Endothelial cell of umbilical vein (primary cell): Measurements from ENCODE around the gene GNB5. TPM values are rescaled to one million over a fixed set of nuclear protein-coding genes. Genes with fewer than 3 reads are reported as not detected.

ENCODE experiments used
- BruUV-seq: library from RNA; stranded (reverse); fragments of 400-500 nt; replicated peaks from 2 replicates; lab custom pipeline; 2021; lab: Mats Ljungman, UMichigan
- CTCF ChIA-PET: fragments of 300-600, 350-600 bp; sonication (Branson Sonifier 250); formaldehyde crosslinking; loops from one replicate; lab custom pipeline; 2021; ENCODE audit warnings: antibody characterized with exemption, inconsistent platforms; lab: Charles Lee
- POLR2A ChIA-PET: fragments of 300-600, 350-600 bp; sonication (Branson Sonifier 250); formaldehyde crosslinking; loops from one replicate; lab custom pipeline; 2021; ENCODE audit warnings: antibody characterized with exemption, inconsistent platforms; lab: Charles Lee
- DNase-seq: peaks from one replicate; pipeline ENCODE4 v3.0.0-alpha.2; 2011; ENCODE audit warnings: low read depth, low spot score
- FAIRE-seq: peaks from 2 replicates; lab custom pipeline; 2011; peaks lifted over from hg19 to GRCh38; lab: Jason Lieb, UNC
- H2AFZ ChIP-seq: 2 replicates; pipeline ENCODE4 v1.6.0; 2012; ENCODE audit warnings: low read depth, low read length, control low read depth, inconsistent platforms
- H3K27ac ChIP-seq: 2 replicates; pipeline ENCODE4 v1.5.1; 2011; ENCODE audit warnings: low read depth, mild to moderate bottlenecking, control low read depth, low read length, moderate library complexity; ENCODE audit not compliant: insufficient read depth
- H3K27me3 ChIP-seq, 2 experiments: 2 replicates each; pipeline versions ENCODE4 v1.6.0 to v1.6.1; 2011; ENCODE audit warnings: low read length in 2 of 2, mixed read lengths in 1 of 2; ENCODE audit not compliant: control insufficient read depth in 2 of 2, insufficient read depth in 2 of 2
- H3K36me3 ChIP-seq, 2 experiments: 2 replicates in 1 of 2; 3 replicates in 1 of 2; pipeline ENCODE4 v1.5.1; 2011; ENCODE audit warnings: low read length in 2 of 2, mild to moderate bottlenecking in 1 of 2, moderate library complexity in 1 of 2; ENCODE audit not compliant: control insufficient read depth in 2 of 2, insufficient read depth in 2 of 2; ENCODE audit errors: extremely low read depth in 1 of 2
- H3K4me1 ChIP-seq: 3 replicates; pipeline ENCODE4 v1.5.1; 2011; ENCODE audit warnings: mild to moderate bottlenecking, low read length; ENCODE audit not compliant: control insufficient read depth, insufficient read depth; ENCODE audit errors: extremely low read depth
- H3K4me2 ChIP-seq: 2 replicates; pipeline ENCODE4 v1.6.1; 2011; ENCODE audit warnings: low read length, control low read depth, mixed read lengths; ENCODE audit not compliant: insufficient read depth
- H3K4me3 ChIP-seq, 3 experiments: fragments of 200-600 bp in 1 of 3; sonication (generic), shearing (Covaris generic) in 1 of 3; replicated peaks in 1 of 3; 2 replicates each; pipeline ENCODE4 v1.5.1; 2011 to 2016; ENCODE audit warnings: control low read depth in 3 of 3, low read length in 3 of 3, mild to moderate bottlenecking in 2 of 3, inconsistent platforms in 1 of 3, low read depth in 1 of 3, moderate library complexity in 1 of 3; ENCODE audit not compliant: insufficient read depth in 1 of 3
- H3K79me2 ChIP-seq: 2 replicates; pipeline ENCODE4 v1.6.0; 2012; ENCODE audit warnings: low read length, inconsistent platforms; ENCODE audit not compliant: control insufficient read depth, insufficient read depth
- H3K9ac ChIP-seq: replicated peaks from 2 replicates; pipeline ENCODE3; 2011; ENCODE audit warnings: low read length, control low read depth; ENCODE audit not compliant: insufficient read depth; ENCODE audit errors: extremely low read depth
- H3K9me1 ChIP-seq: replicated peaks from 3 replicates; pipeline ENCODE4 v1.6.0; 2011; ENCODE audit warnings: mild to moderate bottlenecking, low read length; ENCODE audit not compliant: control insufficient read depth, insufficient read depth; ENCODE audit errors: extremely low read depth
- H3K9me3 ChIP-seq: replicated peaks from 2 replicates; pipeline ENCODE4 v1.5.1; 2012; ENCODE audit warnings: low read length, inconsistent platforms; ENCODE audit not compliant: control insufficient read depth, insufficient read depth
- H4K20me1 ChIP-seq: replicated peaks from 2 replicates; pipeline ENCODE3; 2011; ENCODE audit warnings: mild to moderate bottlenecking, low read length; ENCODE audit not compliant: control insufficient read depth, insufficient read depth; ENCODE audit errors: extremely low read depth
- EZH2 ChIP-seq: IDR thresholded peaks from 2 replicates; pipeline ENCODE4 v1.6.1; 2012; ENCODE audit warnings: borderline replicate concordance, low read depth, mild to moderate bottlenecking, moderate library complexity, low read length, inconsistent platforms; ENCODE audit not compliant: severe bottlenecking
- FOS ChIP-seq: IDR thresholded peaks from 2 replicates; pipeline ENCODE4 v1.6.1; 2011; ENCODE audit warnings: mild to moderate bottlenecking, low read length, moderate library complexity, borderline replicate concordance; ENCODE audit not compliant: insufficient read depth
- GATA2 ChIP-seq: IDR thresholded peaks from 2 replicates; pipeline ENCODE4 v1.7.0; 2011; ENCODE audit warnings: low read depth, mild to moderate bottlenecking, moderate library complexity, mixed read lengths, low read length; ENCODE audit not compliant: insufficient read length, insufficient read depth
- JUN ChIP-seq: IDR thresholded peaks from 2 replicates; pipeline ENCODE4 v1.6.1; 2011; ENCODE audit warnings: borderline replicate concordance, low read depth; ENCODE audit not compliant: insufficient read length, insufficient read depth
- MYC ChIP-seq: IDR thresholded peaks from one replicate; pipeline ENCODE4 v1.6.1; 2011; ENCODE audit warnings: mild to moderate bottlenecking, low read depth, low read length
- POLR2A ChIP-seq: IDR thresholded peaks from 2 replicates; pipeline ENCODE4 v1.6.1; 2012; ENCODE audit warnings: low read depth, mild to moderate bottlenecking, control low read depth, low read length
- POLR2AphosphoS5 ChIP-seq: IDR thresholded peaks from 2 replicates; pipeline ENCODE4 v1.6.1; 2012; ENCODE audit warnings: low read depth, mild to moderate bottlenecking, control low read depth, low read length, moderate library complexity; ENCODE audit not compliant: insufficient read depth
- dilution Hi-C: fragments of 300-500 bp; cut with MboI; formaldehyde crosslinking; loops from one replicate; pipeline ENCODE4 v1.15.0; 2019; ENCODE audit warnings: low sequenced_read_pairs; ENCODE audit not compliant: extremely low pct_ligation_motif_present
- intact Hi-C: fragments of 100-400 bp; cut with micrococcal nuclease; formaldehyde crosslinking; loops from one replicate; pipeline ENCODE4 v1.10.0; 2022
- polyA plus RNA-seq, 4 experiments: library from polyadenylated mRNA; depleted of rRNA in 3 of 4; stranded (reverse) in 3 of 4; unstranded in 1 of 4; fragments of >200 nt; gene quantifications; 2 replicates each; pipeline versions ENCODE4 v1.2.1 to v1.2.3, GENCODE V29; 2011 to 2012; ENCODE audit warnings: missing spikeins in 1 of 4
- total RNA-seq: library from RNA; stranded (reverse); gene quantifications from 2 replicates; pipeline ENCODE4 v1.2.3, GENCODE V29; 2021
- TF ChIP-seq, protein P1 (sequence below): IDR thresholded peaks from 2 replicates; pipeline ENCODE4 v1.6.1; 2011; ENCODE audit not compliant: insufficient read depth, insufficient read length
- TF ChIP-seq, protein P2 (sequence below), 2 donors: IDR thresholded peaks; 1 replicate in 1 of 2; 2 replicates in 1 of 2; pipeline ENCODE4 v1.5.1; 2011; ENCODE audit warnings: low read length in 2 of 2, mild to moderate bottlenecking in 2 of 2, moderate library complexity in 2 of 2, control low read depth in 1 of 2, inconsistent platforms in 1 of 2, low read depth in 1 of 2; ENCODE audit not compliant: insufficient read depth in 1 of 2; ENCODE audit errors: extremely low read depth in 1 of 2

GNB5 gene
- total and polyA plus RNA-seq, 2 donors (not counting 3 experiments of a cell fraction or from before 2014, with no cell fraction given) = 15.6 to 16.8 TPM

DNA sequence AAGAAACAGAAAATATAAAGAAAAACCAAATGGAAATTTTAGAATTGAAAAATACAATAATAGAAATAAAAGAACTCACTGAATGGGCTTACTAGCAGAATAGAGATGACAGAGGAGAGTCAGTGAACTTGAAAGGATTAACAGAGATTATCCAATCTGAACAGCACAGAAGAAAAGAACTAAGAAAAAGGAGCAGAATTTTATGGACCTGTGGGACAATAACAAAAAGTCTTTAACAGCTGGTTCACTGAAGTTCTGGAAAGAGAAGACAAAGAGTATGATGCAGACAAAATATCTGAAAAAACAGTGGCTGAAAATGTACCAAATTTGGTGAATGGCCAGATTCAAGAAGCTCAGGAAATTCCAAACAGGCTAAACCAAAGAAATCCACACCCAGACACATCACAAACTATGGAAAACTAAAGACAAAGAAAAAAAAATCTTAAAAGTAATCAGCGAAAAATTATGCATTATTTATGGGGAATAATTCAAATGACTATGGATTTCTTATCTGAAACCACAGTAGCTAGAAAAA, 9.7 kb upstream of the GNB5 start:
- Histone ChIP-seq H3K27ac (no peak overlapping the region), H3K4me2 (no peak overlapping the region), H3K79me2 (no peaks in the 10 kb centered on the region), H3K36me3 (peaks cover 0 to 4% of the 10 kb centered on the region in 2 experiments), H4K20me1 (no peaks in the 10 kb centered on the region), H3K27me3 (peaks cover 0 to 2% of the 10 kb centered on the region in 2 experiments), H2AFZ (no peak overlapping the region), H3K9me3 (no peaks in the 10 kb centered on the region), H3K9me1 (no peaks in the 10 kb centered on the region), H3K9ac (no peak overlapping the region), H3K4me1 (peaks cover under 1% of the 10 kb centered on the region), H3K4me3 (no peak overlapping the region)
- no peak for TF ChIP-seq GATA2
- TF ChIP-seq FOS = no peak
- no peak for TF ChIP-seq POLR2AphosphoS5
- TF ChIP-seq EZH2 = no peak
- TF ChIP-seq, protein P1, sequence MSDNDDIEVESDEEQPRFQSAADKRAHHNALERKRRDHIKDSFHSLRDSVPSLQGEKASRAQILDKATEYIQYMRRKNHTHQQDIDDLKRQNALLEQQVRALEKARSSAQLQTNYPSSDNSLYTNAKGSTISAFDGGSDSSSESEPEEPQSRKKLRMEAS = no peak
- TF ChIP-seq, protein P2, sequence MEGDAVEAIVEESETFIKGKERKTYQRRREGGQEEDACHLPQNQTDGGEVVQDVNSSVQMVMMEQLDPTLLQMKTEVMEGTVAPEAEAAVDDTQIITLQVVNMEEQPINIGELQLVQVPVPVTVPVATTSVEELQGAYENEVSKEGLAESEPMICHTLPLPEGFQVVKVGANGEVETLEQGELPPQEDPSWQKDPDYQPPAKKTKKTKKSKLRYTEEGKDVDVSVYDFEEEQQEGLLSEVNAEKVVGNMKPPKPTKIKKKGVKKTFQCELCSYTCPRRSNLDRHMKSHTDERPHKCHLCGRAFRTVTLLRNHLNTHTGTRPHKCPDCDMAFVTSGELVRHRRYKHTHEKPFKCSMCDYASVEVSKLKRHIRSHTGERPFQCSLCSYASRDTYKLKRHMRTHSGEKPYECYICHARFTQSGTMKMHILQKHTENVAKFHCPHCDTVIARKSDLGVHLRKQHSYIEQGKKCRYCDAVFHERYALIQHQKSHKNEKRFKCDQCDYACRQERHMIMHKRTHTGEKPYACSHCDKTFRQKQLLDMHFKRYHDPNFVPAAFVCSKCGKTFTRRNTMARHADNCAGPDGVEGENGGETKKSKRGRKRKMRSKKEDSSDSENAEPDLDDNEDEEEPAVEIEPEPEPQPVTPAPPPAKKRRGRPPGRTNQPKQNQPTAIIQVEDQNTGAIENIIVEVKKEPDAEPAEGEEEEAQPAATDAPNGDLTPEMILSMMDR (IDR thresholded peaks at IDR 0.05; ENCODE audit: extremely low read depth in 1 of 2, insufficient read depth in 1 of 2, low read depth in 1 of 2, low read length in 2 of 2) = no peak
- no peak for TF ChIP-seq MYC
- TF ChIP-seq POLR2A = no peak
- no peak for TF ChIP-seq JUN
- DNase-seq (peak; percentile 37), FAIRE-seq (no peak)
- POLR2A ChIA-PET = no interaction called here
- dilution Hi-C loops (no loop called here), intact Hi-C loops (no loop called here)
- BruUV-seq = no TSS peak
- CTCF ChIA-PET = interaction anchor here (0.7 to 2.7 kb wide), 4 partner anchors 8 to 312 kb away, joined by 3 to 13 read pairs (median 6); no protein-coding TSS in a partner anchor
